Stimulated activated memory B cell treated with anti-CD40 and anti-IgM and Interleukin-4, amounts not matched to agents 10 μg/mL and 1 μg/mL and 100 μg/mL, for 72 hours (primary cell): ENCODE measurements around the gene PTPRB.

Experiments
- ATAC-seq: fragments of 150-1000 bp; cut with Tn5 transposase; 2 replicates; pipeline ENCODE4 v1.10.0; 2021
- H3K27ac Mint-ChIP-seq: one replicate; pipeline ENCODE4 v1.8.0; 2022; ENCODE audit warnings: mild to moderate bottlenecking, mixed read lengths
- H3K27me3 Mint-ChIP-seq: one replicate; pipeline ENCODE4 v1.8.0; 2022; ENCODE audit warnings: mixed read lengths
- H3K36me3 Mint-ChIP-seq: one replicate; pipeline ENCODE4 v1.8.0; 2022; ENCODE audit warnings: mixed read lengths
- H3K4me1 Mint-ChIP-seq: one replicate; pipeline ENCODE4 v1.8.0; 2022; ENCODE audit warnings: mixed read lengths
- H3K4me3 Mint-ChIP-seq: one replicate; pipeline ENCODE4 v1.8.0; 2022; ENCODE audit warnings: mild to moderate bottlenecking, moderate library complexity, mixed read lengths
- H3K9me3 Mint-ChIP-seq: one replicate; pipeline ENCODE4 v1.8.0; 2022; ENCODE audit warnings: mixed read lengths

The PTPRB gene

GRCh38 chr12:70486588-70486987 is 150.6 kb downstream of the PTPRB start:
- peaks cover 62% of the 10 kb centered on the region for H3K4me1 Mint-ChIP-seq
- H3K9me3 Mint-ChIP-seq = no peaks in the 10 kb centered on the region
- peak overlapping the region; percentile 60 for H3K4me3 Mint-ChIP-seq
- peak overlapping the region; percentile 49 for H3K27ac Mint-ChIP-seq
- H3K36me3 Mint-ChIP-seq = peaks cover 19% of the 10 kb centered on the region
- H3K27me3 Mint-ChIP-seq = no peaks in the 10 kb centered on the region
- ATAC-seq = peak; percentile 87

- peaks cover 68% of the 10 kb centered on the region for H3K4me1 Mint-ChIP-seq
- no peaks in the 10 kb centered on the region for H3K9me3 Mint-ChIP-seq
- no peak overlapping the region for H3K4me3 Mint-ChIP-seq
- no peak for ATAC-seq
- no peaks in the 10 kb centered on the region for H3K27me3 Mint-ChIP-seq
- peak overlapping the region; percentile 49 for H3K27ac Mint-ChIP-seq
- peaks cover 10% of the 10 kb centered on the region for H3K36me3 Mint-ChIP-seq
Measured at GRCh38 chr12:70485704-70486103, 151.5 kb downstream of the PTPRB start.

DNA sequence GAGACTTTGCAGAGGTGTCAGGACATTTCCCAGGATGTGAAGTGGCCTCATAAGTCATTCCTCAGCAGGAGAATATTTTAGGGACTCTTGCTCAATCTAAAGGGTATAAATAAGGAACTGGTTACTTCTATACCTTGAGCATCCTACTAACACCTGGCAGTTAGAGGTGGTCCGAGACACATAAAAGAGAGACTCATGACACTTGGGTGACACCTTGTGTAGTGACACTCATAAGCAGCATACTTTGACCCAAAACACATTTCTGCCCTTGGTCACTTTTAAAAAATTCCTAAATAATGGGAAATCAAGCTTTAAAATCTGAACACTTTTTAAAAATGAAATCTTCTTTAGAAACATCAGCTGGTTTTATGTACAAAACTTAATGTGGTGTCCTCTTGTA is 152.8 kb downstream of the PTPRB start:
- no peaks in the 10 kb centered on the region for H3K9me3 Mint-ChIP-seq
- H3K27ac Mint-ChIP-seq = no peak overlapping the region
- no peak overlapping the region for H3K4me3 Mint-ChIP-seq
- peaks cover 75% of the 10 kb centered on the region for H3K4me1 Mint-ChIP-seq
- H3K27me3 Mint-ChIP-seq = no peaks in the 10 kb centered on the region
- no peak for ATAC-seq
- H3K36me3 Mint-ChIP-seq = peaks cover 11% of the 10 kb centered on the region

DNA sequence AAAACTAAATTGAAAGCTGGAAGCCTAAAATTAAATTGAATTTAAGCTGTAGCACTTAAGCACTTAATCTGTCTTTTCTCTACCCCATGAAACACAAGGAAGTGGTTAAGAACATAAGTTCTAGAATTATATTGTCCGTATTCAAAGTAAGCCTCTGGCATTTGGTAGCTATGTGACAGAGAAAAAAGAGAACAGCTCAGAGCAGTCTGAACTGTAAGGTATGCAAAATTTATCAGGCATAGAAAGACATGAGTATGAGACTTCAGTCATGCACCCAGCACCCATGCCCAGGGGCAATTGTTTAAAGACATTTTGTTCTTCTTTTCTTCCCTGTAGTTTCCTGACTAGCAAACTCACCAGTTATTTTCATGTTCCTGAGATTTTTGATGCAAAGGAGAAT is 154.5 kb downstream of the PTPRB start:
- ATAC-seq = peak; percentile 72
- Mint-ChIP-seq H3K27me3 (no peaks in the 10 kb centered on the region), H3K27ac (peak overlapping the region; percentile 26), H3K36me3 (peaks cover 16% of the 10 kb centered on the region), H3K9me3 (no peaks in the 10 kb centered on the region), H3K4me3 (no peak overlapping the region), H3K4me1 (peaks cover 83% of the 10 kb centered on the region)

GRCh38 chr12:70469221-70469820 is 167.9 kb downstream of the PTPRB start:
- Mint-ChIP-seq H3K36me3 (peaks cover 5% of the 10 kb centered on the region), H3K9me3 (peaks cover 4% of the 10 kb centered on the region), H3K4me3 (peak overlapping the region; percentile 86), H3K27me3 (no peaks in the 10 kb centered on the region), H3K4me1 (peaks cover 42% of the 10 kb centered on the region), H3K27ac (peak overlapping the region; percentile 94)
- ATAC-seq = peak; percentile 82

DNA sequence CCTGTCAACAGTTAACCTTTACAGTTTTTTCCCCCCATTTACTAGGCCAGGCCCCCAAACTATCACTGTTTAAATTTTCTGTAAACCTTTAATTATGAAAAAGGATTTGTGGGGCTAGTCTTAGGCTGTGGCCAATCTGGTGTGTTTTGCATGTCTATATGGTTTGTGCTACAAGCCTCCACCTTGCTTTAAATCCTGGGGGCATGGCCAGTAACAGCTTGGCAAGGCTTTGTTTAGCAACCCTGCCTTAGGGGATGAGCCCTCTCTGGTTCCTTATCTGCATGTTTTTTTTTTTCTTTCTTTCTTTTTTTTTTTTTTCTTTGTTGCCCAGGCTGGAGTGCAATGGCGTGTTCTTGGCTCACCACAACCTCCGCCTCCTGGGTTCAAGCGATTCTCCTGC is 168.5 kb downstream of the PTPRB start:
- ATAC-seq = peak; percentile 51
- Mint-ChIP-seq H3K4me3 (peak overlapping the region; percentile 86), H3K4me1 (peaks cover 42% of the 10 kb centered on the region), H3K27ac (peak overlapping the region; percentile 94), H3K36me3 (peaks cover 5% of the 10 kb centered on the region), H3K9me3 (peaks cover 8% of the 10 kb centered on the region), H3K27me3 (no peaks in the 10 kb centered on the region)

GRCh38 chr12:70467918-70468733 is 169.1 kb downstream of the PTPRB start:
- peaks cover 36% of the 10 kb centered on the region for H3K4me1 Mint-ChIP-seq
- H3K9me3 Mint-ChIP-seq = peaks cover 9% of the 10 kb centered on the region
- H3K4me3 Mint-ChIP-seq = peak overlapping the region; percentile 86
- H3K27ac Mint-ChIP-seq = peak overlapping the region; percentile 94
- peaks cover 1% of the 10 kb centered on the region for H3K36me3 Mint-ChIP-seq
- H3K27me3 Mint-ChIP-seq = no peaks in the 10 kb centered on the region
- ATAC-seq = peak; percentile 76

- no peak for ATAC-seq
- no peaks in the 10 kb centered on the region for H3K27me3 Mint-ChIP-seq
- H3K36me3 Mint-ChIP-seq = no peaks in the 10 kb centered on the region
- peaks cover 9% of the 10 kb centered on the region for H3K9me3 Mint-ChIP-seq
- peak overlapping the region; percentile 86 for H3K4me3 Mint-ChIP-seq
- H3K27ac Mint-ChIP-seq = peak overlapping the region; percentile 94
- peaks cover 30% of the 10 kb centered on the region for H3K4me1 Mint-ChIP-seq
Measured at GRCh38 chr12:70467476-70467875, 169.8 kb downstream of the PTPRB start.

DNA sequence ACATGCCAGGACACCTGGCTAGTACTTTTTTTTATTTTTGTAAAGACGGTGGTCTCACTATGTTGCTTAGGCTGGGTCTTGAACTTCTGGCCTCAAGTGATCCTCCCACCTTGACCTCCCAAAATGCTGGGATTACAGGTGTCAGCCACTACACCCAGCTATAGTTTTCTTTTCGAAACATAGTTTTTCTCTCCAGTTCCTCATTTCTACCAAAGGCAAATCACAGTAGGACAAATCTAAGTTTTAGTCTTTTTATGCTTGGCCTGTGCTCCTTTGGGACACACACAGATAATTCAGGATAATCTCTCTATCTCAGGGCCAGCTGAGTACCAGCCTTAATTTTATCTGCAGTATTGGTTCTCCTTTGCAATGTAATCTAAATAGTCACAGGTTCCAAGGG is 170.5 kb downstream of the PTPRB start:
- Mint-ChIP-seq H3K27me3 (no peaks in the 10 kb centered on the region), H3K4me1 (peaks cover 22% of the 10 kb centered on the region), H3K27ac (no peak overlapping the region), H3K9me3 (peaks cover 9% of the 10 kb centered on the region), H3K4me3 (no peak overlapping the region), H3K36me3 (no peaks in the 10 kb centered on the region)
- no peak for ATAC-seq
